ENCODE data around the gene BROX. TPM values are rescaled to one million over a fixed set of nuclear protein-coding genes. Genes with fewer than 3 reads are reported as not detected.

BROX gene
- total RNA-seq, 4 donors from 2014 or later: 45.0 to 66.7 (median 49.8) TPM

DNA sequence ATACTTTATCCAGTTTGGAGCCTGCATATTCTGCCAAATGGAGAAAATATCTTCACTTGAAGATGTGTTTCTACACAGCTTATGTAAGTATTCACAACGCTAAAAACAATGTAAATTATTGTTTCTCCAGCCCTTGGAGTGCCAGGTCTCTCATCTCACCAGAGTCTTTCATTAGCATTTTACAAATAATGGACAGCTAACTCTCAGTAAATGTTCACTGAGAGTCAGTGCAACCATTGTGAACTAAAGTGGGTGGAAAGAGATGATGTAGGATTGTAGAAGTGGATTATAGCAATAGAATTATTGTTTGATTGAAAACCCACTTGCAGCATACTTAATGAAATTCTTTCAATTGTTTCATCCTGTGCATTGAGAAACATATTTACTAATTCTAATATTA lies 16.4 kb downstream of the BROX start:
- H3K4me3 ChIP-seq: no peak overlapping the region
- no peaks in the 10 kb centered on the region for H3K9me3 ChIP-seq
- H3K36me3 ChIP-seq: peaks cover 0 to 100% (median 44%) of the 10 kb centered on the region in 3 donors
- TF ChIP-seq POLR2A (IDR thresholded peaks at IDR 0.05): no peak
- TF ChIP-seq, protein P1, sequence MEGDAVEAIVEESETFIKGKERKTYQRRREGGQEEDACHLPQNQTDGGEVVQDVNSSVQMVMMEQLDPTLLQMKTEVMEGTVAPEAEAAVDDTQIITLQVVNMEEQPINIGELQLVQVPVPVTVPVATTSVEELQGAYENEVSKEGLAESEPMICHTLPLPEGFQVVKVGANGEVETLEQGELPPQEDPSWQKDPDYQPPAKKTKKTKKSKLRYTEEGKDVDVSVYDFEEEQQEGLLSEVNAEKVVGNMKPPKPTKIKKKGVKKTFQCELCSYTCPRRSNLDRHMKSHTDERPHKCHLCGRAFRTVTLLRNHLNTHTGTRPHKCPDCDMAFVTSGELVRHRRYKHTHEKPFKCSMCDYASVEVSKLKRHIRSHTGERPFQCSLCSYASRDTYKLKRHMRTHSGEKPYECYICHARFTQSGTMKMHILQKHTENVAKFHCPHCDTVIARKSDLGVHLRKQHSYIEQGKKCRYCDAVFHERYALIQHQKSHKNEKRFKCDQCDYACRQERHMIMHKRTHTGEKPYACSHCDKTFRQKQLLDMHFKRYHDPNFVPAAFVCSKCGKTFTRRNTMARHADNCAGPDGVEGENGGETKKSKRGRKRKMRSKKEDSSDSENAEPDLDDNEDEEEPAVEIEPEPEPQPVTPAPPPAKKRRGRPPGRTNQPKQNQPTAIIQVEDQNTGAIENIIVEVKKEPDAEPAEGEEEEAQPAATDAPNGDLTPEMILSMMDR (IDR thresholded peaks at IDR 0.05): no peak
- 92 to 100% methylated on average over 1 of the region's 1 CpG for WGBS, 2 donors
- DNase-seq: no peak
- intact Hi-C loops (cut with DNase I): no loop called here
- no peaks in the 10 kb centered on the region for H3K4me1 ChIP-seq
- H3K27me3 ChIP-seq: no peaks in the 10 kb centered on the region
- no peak overlapping the region for H3K27ac ChIP-seq

DNA sequence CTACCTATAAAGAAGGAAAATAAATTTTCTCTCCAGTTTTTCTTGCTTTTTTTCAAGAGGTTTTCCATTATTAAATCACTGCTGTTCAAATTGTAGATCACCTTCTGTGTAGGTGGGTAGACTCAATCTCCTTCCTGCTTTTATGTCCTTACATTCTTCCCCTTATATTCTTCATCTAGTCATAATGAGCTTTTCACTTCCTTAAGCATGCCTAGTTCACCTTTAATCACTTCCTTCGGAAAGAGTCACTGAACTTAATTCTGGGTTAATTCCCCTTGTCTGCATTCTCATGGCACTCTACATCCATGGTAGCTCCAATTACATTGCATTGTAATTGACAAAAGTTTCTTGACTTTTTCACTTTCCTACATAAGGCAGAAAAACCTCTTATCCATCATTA lies 18.5 kb downstream of the BROX start:
- H3K4me1 ChIP-seq: no peaks in the 10 kb centered on the region
- H3K27ac ChIP-seq: no peak overlapping the region
- peaks cover 0 to 100% (median 38%) of the 10 kb centered on the region in 3 donors for H3K36me3 ChIP-seq
- no peaks in the 10 kb centered on the region for H3K27me3 ChIP-seq
- DNase-seq: no peak
- 74 to 92% methylated on average over 1 of the region's 1 CpG for WGBS, 2 donors
- no peak overlapping the region for H3K4me3 ChIP-seq
- H3K9me3 ChIP-seq: no peaks in the 10 kb centered on the region
- no peak for TF ChIP-seq POLR2A (IDR thresholded peaks at IDR 0.05)
- TF ChIP-seq, protein P1 (IDR thresholded peaks at IDR 0.05): no peak
- intact Hi-C loops (cut with DNase I): loop anchor here (10.0 kb wide), 1 partner anchor 354 kb away; no protein-coding TSS in a partner anchor

DNA sequence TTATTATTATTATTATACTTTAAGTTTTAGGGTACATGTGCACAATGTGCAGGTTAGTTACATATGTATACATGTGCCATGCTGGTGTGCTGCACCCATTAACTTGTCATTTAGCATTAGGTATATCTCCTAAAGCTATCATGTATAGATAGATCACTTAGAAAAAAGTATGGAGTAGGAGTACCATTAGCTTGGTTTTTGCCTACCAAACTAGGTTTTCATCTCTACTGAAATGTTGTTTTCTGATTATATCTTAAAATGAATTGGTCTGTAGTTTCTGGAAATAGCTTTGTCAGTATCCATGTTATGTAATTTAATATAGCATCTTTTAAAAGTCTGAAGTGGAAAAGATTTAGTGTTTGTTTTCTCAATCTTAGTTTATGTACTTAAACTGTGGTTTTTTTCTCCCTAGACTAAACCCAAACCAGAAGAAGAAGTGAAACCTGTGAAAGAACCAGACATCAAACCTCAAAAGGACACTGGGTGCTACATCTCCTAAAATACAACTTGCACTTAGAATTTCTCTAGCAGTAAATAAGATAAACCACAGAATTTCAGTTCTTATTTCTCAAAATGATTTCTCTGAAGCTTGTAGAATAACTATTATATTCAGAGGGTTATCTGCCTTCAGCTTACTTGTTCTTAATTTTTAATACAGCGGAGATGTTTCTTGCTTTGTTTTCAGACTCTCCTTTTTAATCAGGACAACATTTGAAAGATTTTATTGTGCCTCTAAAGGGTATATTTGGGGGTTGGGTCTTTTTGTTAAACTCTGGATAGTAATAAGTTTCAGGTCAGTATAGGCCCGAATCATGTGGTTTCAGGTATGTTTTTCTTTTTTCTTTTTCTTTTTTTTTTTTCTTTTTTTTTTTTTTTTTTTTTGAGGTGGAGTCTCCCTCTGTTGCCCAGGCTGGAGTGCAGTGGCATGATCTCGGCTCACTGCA lies 20.1 kb downstream of the BROX start:
- Histone ChIP-seq H3K27me3 (no peaks in the 10 kb centered on the region), H3K36me3 (peaks cover 0 to 98% (median 25%) of the 10 kb centered on the region in 3 donors), H3K4me1 (peaks cover 0 to 13% (median 0%) of the 10 kb centered on the region in 3 donors), H3K27ac (no peak overlapping the region), H3K4me3 (no peak overlapping the region), H3K9me3 (no peaks in the 10 kb centered on the region)
- no peak for TF ChIP-seq POLR2A (IDR thresholded peaks at IDR 0.05)
- TF ChIP-seq, protein P1 (IDR thresholded peaks at IDR 0.05): no peak
- intact Hi-C loops (cut with DNase I): loop anchor here (10.0 kb wide), 1 partner anchor 352 kb away; no protein-coding TSS in a partner anchor
- 82 to 92% methylated on average over 2 to 3 of the region's 3 CpGs for WGBS, 2 donors
- DNase-seq: no peak

DNA sequence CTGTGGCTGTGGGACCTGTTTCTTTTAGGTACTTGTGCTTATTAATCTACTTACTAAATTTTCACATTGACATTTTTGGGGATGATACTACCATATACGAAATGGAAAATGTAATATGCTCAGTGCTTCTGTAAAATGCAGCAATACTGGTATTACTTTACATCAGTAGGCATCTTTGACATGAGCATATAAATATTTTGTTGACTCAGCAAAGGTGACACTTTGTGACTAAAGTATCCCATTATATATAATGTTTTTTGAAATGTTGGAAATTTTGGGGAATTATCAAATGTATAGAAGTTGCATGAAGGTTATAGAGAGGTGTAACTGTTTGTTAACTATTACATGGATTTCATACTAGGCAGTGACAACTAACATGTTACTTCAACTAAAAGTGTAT lies 22.4 kb downstream of the BROX start:
- H3K4me3 ChIP-seq: no peak overlapping the region
- DNase-seq: no peak
- H3K36me3 ChIP-seq: peaks cover 0 to 78% (median 22%) of the 10 kb centered on the region in 3 donors
- intact Hi-C loops (cut with DNase I): loop anchor here (10.0 kb wide), 1 partner anchor 350 kb away; no protein-coding TSS in a partner anchor
- no peaks in the 10 kb centered on the region for H3K27me3 ChIP-seq
- 58 to 72% methylated on average over 1 of the region's 1 CpG for WGBS, 2 donors
- no peak overlapping the region for H3K27ac ChIP-seq
- no peaks in the 10 kb centered on the region for H3K9me3 ChIP-seq
- peaks cover 0 to 13% (median 3%) of the 10 kb centered on the region in 3 donors for H3K4me1 ChIP-seq
- no peak for TF ChIP-seq POLR2A (IDR thresholded peaks at IDR 0.05)

DNA sequence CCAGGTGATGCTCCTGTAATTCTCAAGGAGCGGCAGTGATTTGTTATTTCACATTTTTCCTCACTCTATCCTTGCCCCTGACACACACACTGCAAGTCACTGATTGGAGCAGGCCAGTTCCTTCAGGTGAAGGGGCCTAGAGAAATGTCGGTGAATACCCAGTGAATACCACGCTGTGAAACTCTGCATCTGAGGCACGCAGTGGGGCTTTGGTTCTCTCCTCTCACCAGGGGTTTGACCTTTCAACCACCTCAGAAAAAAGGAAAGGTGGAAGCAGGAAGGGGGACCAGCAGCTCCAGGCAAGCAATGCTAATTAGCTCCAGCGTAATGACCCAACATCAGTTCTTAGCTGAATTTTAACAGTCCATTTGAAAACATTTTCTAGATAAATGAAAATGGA lies 24.1 kb downstream of the BROX start:
- no peak for DNase-seq
- peaks cover 0 to 13% (median 3%) of the 10 kb centered on the region in 3 donors for H3K4me1 ChIP-seq
- intact Hi-C loops (cut with DNase I): loop anchor here (10.0 kb wide), 1 partner anchor 348 kb away; no protein-coding TSS in a partner anchor
- H3K4me3 ChIP-seq: no peak overlapping the region
- H3K27ac ChIP-seq: no peak overlapping the region
- peaks cover 0 to 60% (median 13%) of the 10 kb centered on the region in 3 donors for H3K36me3 ChIP-seq
- 49 to 56% methylated on average over 5 of the region's 5 CpGs for WGBS, 2 donors
- no peaks in the 10 kb centered on the region for H3K9me3 ChIP-seq
- H3K27me3 ChIP-seq: no peaks in the 10 kb centered on the region
- TF ChIP-seq POLR2A (IDR thresholded peaks at IDR 0.05): no peak
- TF ChIP-seq, protein P1 (IDR thresholded peaks at IDR 0.05): no peak
